Epithelial cell of proximal tubule (primary cell): ENCODE results near the gene DIPK2A. TPM values are rescaled to one million over a fixed set of nuclear protein-coding genes. Genes with fewer than 3 reads are reported as not detected.

Source experiments
- DNase-seq: peaks from one replicate; pipeline ENCODE4 v3.0.0-alpha.2; 2011; ENCODE audit warnings: low read depth
- H3K4me3 ChIP-seq: 2 replicates; pipeline ENCODE4 v1.5.1; 2011; ENCODE audit warnings: low read depth, mild to moderate bottlenecking, low read length
- total RNA-seq: library from RNA; depleted of rRNA; stranded (reverse); fragments of >200 nt; gene quantifications from 2 replicates; pipeline ENCODE4 v1.2.3, GENCODE V29; 2015
- TF ChIP-seq, protein P1 (sequence below): conservative IDR thresholded peaks from 2 replicates; pipeline ENCODE4 v1.5.1; 2012; ENCODE audit warnings: low read depth, mild to moderate bottlenecking, low read length

The DIPK2A gene
- total RNA-seq, 1 donor from 2014 or later = 12.6 TPM

DNA sequence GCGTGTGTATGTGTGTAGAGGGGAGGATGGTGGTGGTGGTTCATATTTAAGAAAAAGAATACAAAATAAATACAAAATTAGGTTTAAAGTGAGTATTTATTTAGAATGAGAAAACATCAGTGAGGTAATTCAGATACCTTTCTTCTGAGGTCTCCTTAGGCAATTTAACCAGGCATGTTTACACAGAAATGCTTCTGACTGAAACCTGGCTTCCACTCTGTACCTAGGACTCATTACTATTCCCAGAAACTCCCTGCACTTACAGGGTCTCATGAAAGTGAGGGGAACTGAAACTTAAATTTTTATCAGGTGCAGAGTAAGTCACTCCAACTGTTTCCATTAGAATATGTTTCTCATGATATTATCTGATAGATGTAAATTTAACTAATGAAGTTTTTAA, 10.3 kb upstream of the DIPK2A start:
- TF ChIP-seq, protein P1, sequence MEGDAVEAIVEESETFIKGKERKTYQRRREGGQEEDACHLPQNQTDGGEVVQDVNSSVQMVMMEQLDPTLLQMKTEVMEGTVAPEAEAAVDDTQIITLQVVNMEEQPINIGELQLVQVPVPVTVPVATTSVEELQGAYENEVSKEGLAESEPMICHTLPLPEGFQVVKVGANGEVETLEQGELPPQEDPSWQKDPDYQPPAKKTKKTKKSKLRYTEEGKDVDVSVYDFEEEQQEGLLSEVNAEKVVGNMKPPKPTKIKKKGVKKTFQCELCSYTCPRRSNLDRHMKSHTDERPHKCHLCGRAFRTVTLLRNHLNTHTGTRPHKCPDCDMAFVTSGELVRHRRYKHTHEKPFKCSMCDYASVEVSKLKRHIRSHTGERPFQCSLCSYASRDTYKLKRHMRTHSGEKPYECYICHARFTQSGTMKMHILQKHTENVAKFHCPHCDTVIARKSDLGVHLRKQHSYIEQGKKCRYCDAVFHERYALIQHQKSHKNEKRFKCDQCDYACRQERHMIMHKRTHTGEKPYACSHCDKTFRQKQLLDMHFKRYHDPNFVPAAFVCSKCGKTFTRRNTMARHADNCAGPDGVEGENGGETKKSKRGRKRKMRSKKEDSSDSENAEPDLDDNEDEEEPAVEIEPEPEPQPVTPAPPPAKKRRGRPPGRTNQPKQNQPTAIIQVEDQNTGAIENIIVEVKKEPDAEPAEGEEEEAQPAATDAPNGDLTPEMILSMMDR = no peak
- DNase-seq = no peak
- no peak overlapping the region for H3K4me3 ChIP-seq

- DNase-seq = no peak
- no peak overlapping the region for H3K4me3 ChIP-seq
- TF ChIP-seq, protein P1 = no peak
These were observed 7.7 kb upstream of the DIPK2A start for GRCh38 chr3:143963946-143964345.

DNA sequence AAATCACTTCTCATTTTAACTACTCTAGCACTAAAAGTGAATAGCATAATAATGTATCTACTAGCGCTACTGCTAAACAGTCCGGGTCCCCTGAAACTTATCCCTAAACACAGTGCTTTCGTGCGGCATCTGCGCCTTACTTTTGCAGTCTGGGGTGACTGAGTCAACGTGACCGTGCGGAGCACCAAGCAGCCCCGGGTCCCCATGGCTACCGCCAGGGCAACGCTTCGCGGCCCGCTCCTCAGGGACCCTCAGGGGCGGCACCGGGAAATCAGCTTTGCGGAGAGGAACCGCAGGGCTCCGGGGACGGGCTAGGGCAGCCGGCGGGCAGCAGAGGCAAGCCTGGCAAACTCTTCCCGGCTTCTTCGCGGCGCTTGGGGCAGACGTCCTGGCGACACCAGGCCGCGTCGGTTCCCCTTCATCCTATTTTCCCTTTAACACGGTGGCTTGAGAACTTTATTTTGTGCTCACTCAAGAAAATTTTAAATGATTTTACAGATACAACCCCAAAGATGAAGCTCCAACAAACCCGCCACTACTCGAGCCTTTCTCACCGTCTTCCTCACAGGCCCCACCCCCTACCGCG, 757 bp upstream of the DIPK2A start:
- peak overlapping the region; percentile 79 for H3K4me3 ChIP-seq
- no peak for DNase-seq
- TF ChIP-seq, protein P1 = no peak

DNA sequence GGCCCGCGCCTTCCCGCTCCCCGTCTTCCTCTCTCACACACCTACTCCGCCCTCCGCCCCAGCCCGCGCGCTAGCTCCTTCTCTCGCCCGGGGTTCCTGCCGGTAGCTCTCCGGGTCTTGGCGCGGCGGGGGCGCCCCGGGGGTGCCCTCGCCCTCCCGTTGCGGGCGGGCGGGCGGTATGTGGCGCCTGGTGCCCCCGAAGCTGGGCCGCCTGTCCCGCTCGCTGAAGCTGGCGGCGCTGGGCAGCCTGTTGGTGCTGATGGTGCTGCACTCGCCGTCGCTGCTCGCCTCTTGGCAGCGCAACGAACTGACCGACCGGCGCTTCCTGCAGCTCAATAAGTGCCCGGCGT, 507 bp downstream of the DIPK2A start:
- no peak for DNase-seq
- peak overlapping the region; percentile 79 for H3K4me3 ChIP-seq
- TF ChIP-seq, protein P1 = no peak

DNA sequence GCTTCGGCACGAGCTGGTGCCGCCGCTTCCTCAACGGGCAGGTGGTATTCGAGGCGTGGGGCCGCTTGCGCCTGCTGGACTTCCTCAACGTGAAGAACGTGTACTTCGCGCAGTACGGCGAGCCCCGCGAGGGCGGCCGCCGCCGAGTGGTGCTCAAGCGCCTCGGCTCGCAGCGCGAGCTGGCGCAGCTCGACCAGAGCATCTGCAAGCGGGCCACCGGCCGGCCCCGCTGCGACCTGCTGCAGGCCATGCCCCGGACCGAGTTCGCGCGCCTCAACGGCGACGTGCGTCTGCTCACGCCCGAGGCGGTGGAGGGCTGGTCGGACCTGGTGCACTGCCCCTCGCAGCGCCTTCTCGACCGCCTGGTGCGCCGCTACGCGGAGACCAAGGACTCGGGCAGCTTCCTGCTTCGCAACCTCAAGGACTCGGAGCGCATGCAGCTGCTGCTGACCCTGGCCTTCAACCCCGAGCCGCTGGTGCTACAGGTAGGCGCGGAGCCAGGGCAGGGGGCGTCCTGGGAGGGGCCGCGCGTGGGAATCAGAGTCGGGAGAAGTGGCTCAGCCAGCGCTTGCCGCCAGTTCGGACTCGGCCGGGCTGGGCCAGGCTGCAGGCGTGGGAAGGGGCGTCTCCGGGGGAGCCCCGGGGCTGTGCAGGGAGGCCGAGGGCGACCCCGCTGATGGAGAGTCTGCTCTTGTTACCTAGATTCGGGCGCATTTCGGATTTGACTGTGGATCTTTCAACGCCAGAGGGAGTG, 1.1 kb downstream of the DIPK2A start:
- peak overlapping the region; percentile 79 for H3K4me3 ChIP-seq
- no peak for DNase-seq
- TF ChIP-seq, protein P1 = peak; percentile 41

DNA sequence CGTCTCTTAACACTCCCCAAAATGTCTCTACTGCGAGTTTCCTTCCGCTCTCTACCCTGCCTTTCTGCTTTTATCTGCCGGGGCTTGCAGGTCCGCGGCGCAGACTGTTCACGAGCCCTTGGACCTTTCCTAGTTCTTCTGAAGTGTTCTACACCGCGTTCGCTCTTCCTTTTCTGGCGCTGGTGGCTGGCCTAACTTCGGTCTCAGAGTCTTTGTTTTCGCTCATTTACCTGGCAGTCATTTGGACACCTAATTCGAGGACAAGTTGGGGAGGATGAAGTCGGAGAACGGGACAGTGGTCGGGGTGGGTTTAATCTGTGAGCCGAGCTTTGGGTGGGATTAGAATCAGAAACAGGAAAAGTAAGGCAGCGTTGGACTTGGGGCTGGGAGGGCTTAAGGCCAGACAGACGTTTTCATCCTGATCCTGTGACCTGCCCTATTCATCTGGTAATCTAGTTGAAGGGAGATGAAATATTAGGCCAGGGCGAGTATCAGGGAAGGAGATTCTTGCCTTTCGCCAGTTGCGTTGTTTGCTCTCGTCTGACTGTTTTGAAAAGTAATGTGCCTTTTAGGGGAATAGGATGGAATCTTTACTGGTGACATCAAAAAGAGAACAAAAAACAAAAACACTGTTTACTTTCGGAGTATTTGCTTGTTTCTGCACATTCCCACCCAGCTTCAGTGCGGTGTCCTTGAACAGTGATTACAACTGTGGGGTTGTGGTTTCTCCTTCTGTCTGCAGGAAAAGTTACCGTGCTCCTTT, 1.8 kb downstream of the DIPK2A start:
- no peak for DNase-seq
- TF ChIP-seq, protein P1 = no peak
- peak overlapping the region; percentile 79 for H3K4me3 ChIP-seq
